A673 (cell line): ENCODE data around the gene FUT4. TPM values are rescaled to one million over a fixed set of nuclear protein-coding genes. Genes with fewer than 3 reads are reported as not detected.

Experiments used
- BruUV-seq: library from RNA; stranded (reverse); fragments of 400-500 nt; replicated peaks from 2 replicates; lab custom pipeline; 2021; lab: Mats Ljungman, UMichigan
- CTCF ChIA-PET: fragments of 300-600 bp; sonication (Branson Sonifier 250); formaldehyde crosslinking; loops from one replicate; lab custom pipeline; 2022; ENCODE audit warnings: antibody characterized with exemption; lab: Charles Lee
- POLR2A ChIA-PET: fragments of 300-600 bp; sonication (Branson Sonifier 250); formaldehyde crosslinking; loops from one replicate; lab custom pipeline; 2022; ENCODE audit warnings: antibody characterized with exemption; ENCODE audit not compliant: low non-redundant PET; lab: Charles Lee
- DNase-seq: peaks from one replicate; pipeline ENCODE4 v3.0.0-alpha.2; 2015; ENCODE audit warnings: low spot score
- H3K27ac ChIP-seq: fragments of 200-600 bp; sonication (generic); 2 replicates; pipeline ENCODE4 v1.5.1; 2016; ENCODE audit warnings: mixed run types, low read depth, mild to moderate bottlenecking, mixed read lengths, antibody characterized with exemption, low read length; ENCODE audit not compliant: poor library complexity, severe bottlenecking
- H3K27me3 ChIP-seq: fragments of 200-600 bp; sonication (generic); replicated peaks from 2 replicates; pipeline ENCODE4 v1.6.1; 2017; ENCODE audit warnings: mixed run types, low read depth, mild to moderate bottlenecking, mixed read lengths, antibody characterized with exemption, low read length; ENCODE audit not compliant: insufficient read depth, poor library complexity
- H3K36me3 ChIP-seq: fragments of 200-600 bp; sonication (generic); 2 replicates; pipeline ENCODE4 v1.6.1; 2016; ENCODE audit warnings: mixed run types, mild to moderate bottlenecking, mixed read lengths, antibody characterized with exemption, low read length; ENCODE audit not compliant: insufficient read depth, poor library complexity, severe bottlenecking
- H3K4me1 ChIP-seq: fragments of 200-600 bp; sonication (generic); 2 replicates; pipeline ENCODE4 v1.6.1; 2017; ENCODE audit warnings: mixed run types, mild to moderate bottlenecking, mixed read lengths, antibody characterized with exemption, low read length; ENCODE audit not compliant: insufficient read depth, poor library complexity, severe bottlenecking
- H3K4me3 ChIP-seq: fragments of 200-600 bp; sonication (generic); 2 replicates; pipeline ENCODE4 v1.5.1; 2016; ENCODE audit warnings: low read depth, mixed run types, mild to moderate bottlenecking, mixed read lengths, low read length; ENCODE audit not compliant: poor library complexity, severe bottlenecking
- H3K9me3 ChIP-seq: fragments of 200-600 bp; sonication (generic); 2 replicates; pipeline ENCODE4 v1.6.1; 2016; ENCODE audit warnings: mixed run types, low read depth, mild to moderate bottlenecking, mixed read lengths, antibody characterized with exemption, low read length; ENCODE audit not compliant: poor library complexity, severe bottlenecking
- EZH2 ChIP-seq: fragments of 200-600 bp; sonication (generic); IDR thresholded peaks from 2 replicates; pipeline ENCODE4 v1.6.1; 2017; ENCODE audit warnings: borderline replicate concordance, low read depth, mild to moderate bottlenecking, mixed read lengths, antibody characterized with exemption, low read length; ENCODE audit not compliant: poor library complexity, severe bottlenecking
- intact Hi-C: fragments of 100-400 bp; cut with micrococcal nuclease; formaldehyde crosslinking; loops from one replicate; pipeline ENCODE4 v1.10.0; 2022; ENCODE audit not compliant: unreplicated experiment
- total RNA-seq: library from RNA; stranded (reverse); gene quantifications from 2 replicates; pipeline ENCODE4 v1.2.3, GENCODE V29; 2021
- TF ChIP-seq, protein P1 (sequence below): fragments of 300-800, 200-600 bp; sonication (generic); conservative IDR thresholded peaks from 2 replicates; pipeline ENCODE4 v1.5.1; 2017; ENCODE audit warnings: low read depth, mild to moderate bottlenecking, antibody characterized with exemption, low read length, moderate library complexity, mixed read lengths

Gene FUT4
- total RNA-seq, 1 experiment from 2014 or later, result 7.7 TPM

- intact Hi-C loops, result loop anchor here (5.0 kb wide), 2 partner anchors 382 to 1912 kb away; no protein-coding TSS in a partner anchor
Observed at GRCh38 chr11:94515398-94515797, 28.3 kb upstream of the FUT4 start.

GRCh38 chr11:94516725-94517124 lies 27.0 kb upstream of the FUT4 start:
- TF ChIP-seq EZH2, result no peak
- TF ChIP-seq, protein P1, sequence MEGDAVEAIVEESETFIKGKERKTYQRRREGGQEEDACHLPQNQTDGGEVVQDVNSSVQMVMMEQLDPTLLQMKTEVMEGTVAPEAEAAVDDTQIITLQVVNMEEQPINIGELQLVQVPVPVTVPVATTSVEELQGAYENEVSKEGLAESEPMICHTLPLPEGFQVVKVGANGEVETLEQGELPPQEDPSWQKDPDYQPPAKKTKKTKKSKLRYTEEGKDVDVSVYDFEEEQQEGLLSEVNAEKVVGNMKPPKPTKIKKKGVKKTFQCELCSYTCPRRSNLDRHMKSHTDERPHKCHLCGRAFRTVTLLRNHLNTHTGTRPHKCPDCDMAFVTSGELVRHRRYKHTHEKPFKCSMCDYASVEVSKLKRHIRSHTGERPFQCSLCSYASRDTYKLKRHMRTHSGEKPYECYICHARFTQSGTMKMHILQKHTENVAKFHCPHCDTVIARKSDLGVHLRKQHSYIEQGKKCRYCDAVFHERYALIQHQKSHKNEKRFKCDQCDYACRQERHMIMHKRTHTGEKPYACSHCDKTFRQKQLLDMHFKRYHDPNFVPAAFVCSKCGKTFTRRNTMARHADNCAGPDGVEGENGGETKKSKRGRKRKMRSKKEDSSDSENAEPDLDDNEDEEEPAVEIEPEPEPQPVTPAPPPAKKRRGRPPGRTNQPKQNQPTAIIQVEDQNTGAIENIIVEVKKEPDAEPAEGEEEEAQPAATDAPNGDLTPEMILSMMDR, result no peak
- H3K27ac ChIP-seq, result no peak overlapping the region
- BruUV-seq, result no TSS peak
- H3K4me3 ChIP-seq, result no peak overlapping the region
- intact Hi-C loops, result loop anchor here (5.0 kb wide), 2 partner anchors 381 to 1911 kb away; no protein-coding TSS in a partner anchor
- no peaks in the 10 kb centered on the region for H3K9me3 ChIP-seq
- ChIA-PET CTCF (interaction anchor here (0.6 kb wide), 2 partner anchors 86 to 341 kb away, joined by 3 read pairs; no protein-coding TSS in a partner anchor), POLR2A (no interaction called here)
- no peak for DNase-seq
- H3K36me3 ChIP-seq, result no peaks in the 10 kb centered on the region
- no peaks in the 10 kb centered on the region for H3K4me1 ChIP-seq
- H3K27me3 ChIP-seq, result peaks cover 12% of the 10 kb centered on the region

More at GRCh38 chr11:94515398-94515797, 28.3 kb upstream of the FUT4 start:
- DNase-seq, result no peak
- Histone ChIP-seq H3K27ac (no peak overlapping the region), H3K36me3 (no peaks in the 10 kb centered on the region), H3K9me3 (no peaks in the 10 kb centered on the region), H3K4me3 (no peak overlapping the region), H3K4me1 (no peaks in the 10 kb centered on the region), H3K27me3 (peaks cover 12% of the 10 kb centered on the region)
- TF ChIP-seq EZH2, result no peak
- TF ChIP-seq, protein P1, result no peak
- BruUV-seq, result no TSS peak
- CTCF ChIA-PET, result no interaction called here
- POLR2A ChIA-PET, result no interaction called here

GRCh38 chr11:94518300-94518699 lies 25.4 kb upstream of the FUT4 start:
- TF ChIP-seq EZH2, result no peak
- TF ChIP-seq, protein P1, result no peak
- Histone ChIP-seq H3K27me3 (peaks cover 12% of the 10 kb centered on the region), H3K4me1 (no peaks in the 10 kb centered on the region), H3K27ac (no peak overlapping the region), H3K4me3 (no peak overlapping the region), H3K9me3 (no peaks in the 10 kb centered on the region), H3K36me3 (no peaks in the 10 kb centered on the region)
- ChIA-PET CTCF (interaction anchor here (0.5 kb wide), 1 partner anchor 15 kb away, joined by 3 read pairs; no protein-coding TSS in a partner anchor), POLR2A (no interaction called here)
- no TSS peak for BruUV-seq
- no peak for DNase-seq
- intact Hi-C loops, result loop anchor here (5.0 kb wide), 2 partner anchors 379 to 1909 kb away; no protein-coding TSS in a partner anchor
